GM19239 (cell line): ENCODE results near the gene KCNC2.

Experiments used
- DNase-seq: peaks from one replicate; pipeline ENCODE4 v3.0.0; 2011; ENCODE audit warnings: low spot score; ENCODE audit not compliant: insufficient read length
- FAIRE-seq: peaks from 2 replicates; lab custom pipeline; 2011; peaks lifted over from hg19 to GRCh38; lab: Jason Lieb, UNC

Gene KCNC2

GRCh38 chr12:75170640-75171185 lies 38.9 kb downstream of the KCNC2 start:
- FAIRE-seq (no peak), DNase-seq (no peak)

GRCh38 chr12:75162845-75163244 lies 46.8 kb downstream of the KCNC2 start:
- no peak for FAIRE-seq
- no peak for DNase-seq

GRCh38 chr12:75161488-75161887 lies 48.2 kb downstream of the KCNC2 start:
- FAIRE-seq = no peak
- DNase-seq = no peak

- FAIRE-seq = no peak
- DNase-seq = no peak
These were observed 52.3 kb downstream of the KCNC2 start for GRCh38 chr12:75157385-75157784.

- DNase-seq (no peak), FAIRE-seq (no peak)
These were observed 53.7 kb downstream of the KCNC2 start for GRCh38 chr12:75155962-75156361.

GRCh38 chr12:75154388-75154787 lies 55.3 kb downstream of the KCNC2 start:
- DNase-seq (no peak), FAIRE-seq (no peak)

GRCh38 chr12:75139196-75139595 lies 70.4 kb downstream of the KCNC2 start:
- no peak for FAIRE-seq

DNA sequence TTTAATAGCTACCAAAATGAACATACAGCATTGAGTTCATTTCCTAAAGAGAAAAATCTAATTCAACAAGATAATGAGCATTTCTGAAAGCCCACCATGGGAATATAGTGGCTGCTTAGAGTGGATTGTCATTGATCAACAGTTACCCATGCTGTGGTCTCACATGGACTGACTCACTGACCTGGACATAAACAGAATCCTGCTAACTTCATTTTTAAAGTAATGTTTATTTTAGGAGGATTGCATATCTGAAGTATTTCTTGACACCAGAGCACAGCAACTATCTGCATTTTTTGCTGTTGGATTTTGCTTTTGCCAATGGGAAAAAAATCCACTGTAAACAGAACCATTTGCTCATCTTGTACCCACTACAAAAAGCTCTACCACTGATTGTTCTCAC lies 71.7 kb downstream of the KCNC2 start:
- DNase-seq (no peak), FAIRE-seq (no peak)

More at GRCh38 chr12:75139196-75139595, 70.4 kb downstream of the KCNC2 start:
- no peak for DNase-seq

- FAIRE-seq = no peak
- no peak for DNase-seq
These were observed 74.6 kb downstream of the KCNC2 start for GRCh38 chr12:75135026-75135425.

DNA sequence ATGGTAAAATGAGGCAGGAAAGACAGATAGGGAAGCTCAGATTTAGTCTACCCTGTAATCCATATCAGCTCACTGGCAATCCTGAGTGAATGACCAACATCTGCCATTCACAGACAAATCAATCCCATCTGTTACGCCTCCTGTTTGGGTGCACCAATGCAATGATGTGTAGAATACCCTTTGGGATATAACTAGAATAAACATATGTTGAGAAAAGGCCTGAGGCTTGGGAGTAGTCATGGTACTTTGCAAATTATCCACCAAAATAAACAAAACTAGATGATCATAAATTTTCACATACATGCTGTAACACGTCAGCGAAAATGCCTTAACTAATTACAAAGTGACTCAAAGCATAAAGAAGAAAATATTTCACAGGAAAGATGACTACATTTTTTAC lies 78.8 kb downstream of the KCNC2 start:
- no peak for DNase-seq
- no peak for FAIRE-seq

GRCh38 chr12:75129275-75129674 lies 80.4 kb downstream of the KCNC2 start:
- DNase-seq (no peak), FAIRE-seq (no peak)

GRCh38 chr12:75121036-75121705 lies 88.5 kb downstream of the KCNC2 start:
- DNase-seq (no peak), FAIRE-seq (no peak)

DNA sequence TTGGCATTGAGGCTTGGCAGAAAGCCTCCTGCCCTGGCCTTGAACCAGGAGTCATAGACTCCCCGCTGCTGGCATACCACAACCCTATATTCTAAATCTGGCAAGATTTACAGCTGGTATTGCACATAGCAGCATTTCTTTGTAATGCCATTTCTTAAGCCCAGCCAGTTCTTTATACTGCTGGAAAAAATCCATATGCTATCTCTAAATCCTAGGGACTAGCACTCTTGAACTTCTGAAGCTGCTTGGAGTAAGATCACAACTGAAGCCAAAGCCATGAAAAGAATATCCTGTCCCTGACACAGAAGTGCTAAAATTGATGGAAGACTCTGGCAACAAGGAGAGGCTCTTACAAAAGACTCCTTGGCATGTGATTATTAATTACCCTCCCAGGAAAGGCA lies 89.3 kb downstream of the KCNC2 start:
- no peak for FAIRE-seq
- DNase-seq = no peak

DNA sequence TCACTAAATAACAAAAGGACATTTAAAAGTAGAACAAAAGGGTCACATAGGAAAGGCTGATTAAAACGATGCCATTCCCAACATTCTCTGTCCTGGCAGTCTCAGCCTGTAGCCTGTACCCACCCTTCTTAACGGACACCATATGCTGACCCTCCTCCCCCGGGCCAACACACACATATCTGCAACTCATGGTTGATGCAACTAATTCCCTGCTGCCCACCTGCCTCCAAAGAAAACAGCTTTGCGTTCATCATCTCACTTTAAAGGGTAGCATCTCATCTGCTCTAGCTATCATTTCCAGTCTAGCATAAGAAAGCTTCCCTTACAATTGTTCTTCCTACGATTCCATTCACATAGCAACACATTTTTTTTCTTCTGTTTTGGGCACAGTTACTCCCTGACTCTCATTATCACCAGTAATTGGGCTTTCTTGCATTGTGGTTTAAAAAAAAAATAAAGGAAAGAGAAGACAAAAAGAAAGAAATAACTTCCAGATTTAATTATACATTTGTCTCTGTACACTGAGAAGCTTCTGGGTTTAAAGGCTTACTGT lies 92.9 kb downstream of the KCNC2 start:
- DNase-seq (no peak), FAIRE-seq (no peak)

GRCh38 chr12:75115748-75116147 lies 93.9 kb downstream of the KCNC2 start:
- DNase-seq (no peak), FAIRE-seq (no peak)

DNA sequence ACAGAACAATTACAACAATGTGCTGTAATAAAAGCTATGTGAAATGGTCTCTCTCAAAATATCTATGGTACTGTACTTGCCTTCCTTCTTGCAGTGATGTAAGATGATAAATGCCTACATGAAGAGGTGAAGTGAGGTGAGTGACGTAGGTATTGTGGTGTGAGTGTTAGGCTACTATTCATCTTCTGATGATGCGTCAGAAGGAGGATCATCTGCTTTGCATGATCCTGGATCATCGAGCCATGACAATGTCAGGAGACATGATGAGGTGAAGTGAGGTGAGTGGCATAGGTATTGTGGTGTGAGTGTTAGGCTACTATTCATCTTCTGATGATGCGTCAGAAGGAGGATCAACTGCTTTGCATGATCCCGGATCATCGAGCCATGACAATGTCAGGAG lies 105.8 kb downstream of the KCNC2 start:
- FAIRE-seq = no peak
- no peak for DNase-seq

- no peak for FAIRE-seq
- no peak for DNase-seq
These were observed 107.9 kb downstream of the KCNC2 start for GRCh38 chr12:75101781-75102180.

DNA sequence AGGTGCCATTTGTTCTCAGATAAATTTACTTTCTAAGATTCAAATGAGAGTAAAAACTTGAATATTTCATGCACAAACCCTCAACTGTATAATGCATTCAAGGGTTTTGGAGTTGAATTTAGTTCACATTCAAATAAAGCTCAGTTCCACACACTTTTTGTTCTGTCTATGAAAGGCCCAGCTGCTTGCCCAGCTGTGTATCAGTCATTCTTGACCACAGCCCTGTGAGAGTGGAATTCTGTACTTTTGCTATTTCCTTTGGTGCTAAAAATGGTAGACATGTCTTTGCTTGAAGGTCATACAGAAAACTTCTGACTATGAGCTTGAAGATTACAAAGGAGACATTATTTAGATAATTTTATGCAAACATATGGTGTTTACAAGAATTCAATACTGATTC lies 110.4 kb downstream of the KCNC2 start:
- DNase-seq (no peak), FAIRE-seq (no peak)

- no peak for DNase-seq
- FAIRE-seq = no peak
These were observed 112.6 kb downstream of the KCNC2 start for GRCh38 chr12:75097003-75097402.

- FAIRE-seq (no peak), DNase-seq (no peak)
These were observed 122.0 kb downstream of the KCNC2 start for GRCh38 chr12:75087654-75088053.

GRCh38 chr12:75086091-75087038 lies 123.3 kb downstream of the KCNC2 start:
- no peak for DNase-seq
- FAIRE-seq = no peak
